Subcutaneous preadipocyte (primary cell): ENCODE results near the gene GOLGA8H. TPM values are rescaled to one million over a fixed set of nuclear protein-coding genes. Genes with fewer than 3 reads are reported as not detected.

ENCODE experiments used
- small RNA-seq: library from RNA; depleted of rRNA; stranded (forward); fragments of <200 nt; gene quantifications from one replicate; pipeline ENCODE3, GENCODE V24; 2012
- total RNA-seq: library from RNA; depleted of rRNA; stranded (reverse); fragments of >200 nt; gene quantifications from 2 replicates; pipeline ENCODE4 v1.2.3, GENCODE V29; 2012

Gene GOLGA8H, protein sequence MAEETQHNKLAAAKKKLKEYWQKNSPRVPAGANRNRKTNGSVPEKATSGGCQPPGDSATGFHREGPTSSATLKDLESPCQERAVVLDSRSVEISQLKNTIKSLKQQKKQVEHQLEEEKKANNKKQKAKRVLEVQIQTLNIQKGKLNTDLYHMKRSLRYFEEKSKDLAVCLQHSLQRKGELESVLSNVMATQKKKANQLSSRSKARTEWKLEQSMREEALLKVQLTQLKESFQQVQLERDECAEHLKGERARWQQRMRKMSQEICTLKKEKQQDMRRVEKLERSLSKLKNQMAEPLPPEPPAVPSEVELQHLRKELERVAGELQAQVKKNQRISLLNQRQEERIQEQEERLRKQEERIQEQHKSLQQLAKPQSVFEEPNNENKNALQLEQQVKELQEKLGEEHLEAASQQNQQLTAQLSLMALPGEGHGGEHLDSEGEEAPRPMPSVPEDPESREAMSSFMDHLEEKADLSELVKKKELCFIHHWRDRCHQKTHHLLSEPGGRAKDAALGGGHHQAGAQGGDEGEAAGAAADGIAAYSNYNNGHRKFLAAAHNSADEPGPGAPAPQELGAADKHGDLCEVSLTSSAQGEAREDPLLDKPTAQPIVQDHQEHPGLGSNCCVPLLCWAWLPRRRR
- total RNA-seq: under 0.01 TPM in 1 of 2 replicates, not detected in the other

DNA sequence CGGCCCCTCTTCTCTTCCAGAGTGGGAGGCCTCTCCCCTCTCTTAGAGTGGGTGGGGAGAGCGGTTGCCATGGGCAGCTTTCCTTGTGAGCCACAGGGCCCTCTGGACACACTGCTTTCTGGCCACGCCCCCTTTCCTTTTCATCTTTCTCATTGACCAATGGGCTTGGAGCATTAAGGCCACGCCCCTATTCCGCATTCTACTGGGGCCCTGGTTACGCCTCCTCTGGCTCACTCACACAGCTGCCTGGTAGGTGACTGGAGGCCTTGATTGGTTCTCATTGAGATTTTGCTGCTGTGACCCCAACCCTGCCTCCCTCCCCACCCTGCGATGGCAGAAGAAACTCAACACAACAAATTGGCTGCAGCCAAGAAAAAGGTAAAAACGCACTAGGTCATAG lies at the start of gene GOLGA8H:
TSS of gene GOLGA8H (plus strand) at position 233 of the 400 bp plus-strand sequence. CDS start at position 331, 98 bp downstream.

DNA sequence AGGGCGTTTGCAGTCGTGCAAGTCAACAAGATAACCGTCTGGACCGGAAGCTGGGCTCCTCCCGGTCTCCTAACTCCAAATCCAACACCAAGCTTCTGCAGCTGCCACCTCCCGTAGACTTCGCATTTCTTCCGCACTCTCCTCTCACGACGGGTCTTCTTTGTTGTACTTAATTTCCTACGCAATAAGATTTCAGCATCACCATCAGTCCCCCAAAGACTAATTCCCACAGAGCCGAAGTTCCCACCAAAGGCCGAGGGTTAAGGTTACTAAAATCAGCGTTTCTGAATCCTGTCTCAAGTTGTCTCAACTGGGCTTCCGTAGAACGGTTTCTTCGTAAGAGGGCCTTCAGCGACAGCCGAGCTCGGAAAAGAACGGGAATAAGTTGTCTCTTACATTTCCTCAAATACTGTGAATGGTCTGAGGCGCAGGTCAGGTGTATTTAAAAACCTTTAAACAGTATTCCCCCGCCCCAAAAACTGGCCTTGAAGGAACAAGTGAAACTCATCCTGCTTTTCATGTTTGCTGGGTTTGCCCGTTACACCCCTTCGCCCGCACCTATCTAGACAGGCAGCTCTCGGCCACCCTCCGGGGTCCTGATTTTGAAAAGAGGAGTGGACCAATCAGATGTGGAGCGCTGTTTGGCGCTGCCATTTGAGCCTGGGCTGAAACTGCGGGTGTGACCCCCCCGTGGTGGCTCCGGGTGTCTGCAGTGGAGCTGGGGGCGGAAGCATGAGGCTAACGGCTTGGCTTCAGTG lies 21.8 kb downstream of the GOLGA8H start, which contains the start of gene ARHGAP11B:
TSS of gene ARHGAP11B (plus strand) at position 693 of the 758 bp plus-strand sequence.

Small RNA genes within 50 kb of the gene (small RNA-seq; reads per million reads assigned to genes)
- gene RF00096: not detected
- not detected for gene RN7SL628P
- not detected for gene RN7SL796P

Other genes with a start within 250 kb of the GOLGA8H start
- 0.20 TPM in 1 of 2 replicates, not detected in the other for gene CHRFAM7A, start 210.5 kb upstream of the GOLGA8H start, total RNA-seq
- 1.1 and 1.2 TPM in 2 replicates for gene GOLGA8R, start 189.8 kb upstream of the GOLGA8H start, total RNA-seq
- 0.20 and 1.1 TPM in 2 replicates for gene GOLGA8Q, start 52.0 kb upstream of the GOLGA8H start, total RNA-seq